Fibroblast of gingiva (primary cell): ENCODE measurements around the gene USP5.
"Not testable (repeated sequence)": the region's sequence is repeated elsewhere in the genome, so short reads cannot be mapped to it uniquely, and the experiment has no call there.

Source experiments
- DNase-seq: peaks from one replicate; pipeline ENCODE4 v3.0.0-alpha.2; 2011; ENCODE audit warnings: low read depth

Gene USP5

DNA sequence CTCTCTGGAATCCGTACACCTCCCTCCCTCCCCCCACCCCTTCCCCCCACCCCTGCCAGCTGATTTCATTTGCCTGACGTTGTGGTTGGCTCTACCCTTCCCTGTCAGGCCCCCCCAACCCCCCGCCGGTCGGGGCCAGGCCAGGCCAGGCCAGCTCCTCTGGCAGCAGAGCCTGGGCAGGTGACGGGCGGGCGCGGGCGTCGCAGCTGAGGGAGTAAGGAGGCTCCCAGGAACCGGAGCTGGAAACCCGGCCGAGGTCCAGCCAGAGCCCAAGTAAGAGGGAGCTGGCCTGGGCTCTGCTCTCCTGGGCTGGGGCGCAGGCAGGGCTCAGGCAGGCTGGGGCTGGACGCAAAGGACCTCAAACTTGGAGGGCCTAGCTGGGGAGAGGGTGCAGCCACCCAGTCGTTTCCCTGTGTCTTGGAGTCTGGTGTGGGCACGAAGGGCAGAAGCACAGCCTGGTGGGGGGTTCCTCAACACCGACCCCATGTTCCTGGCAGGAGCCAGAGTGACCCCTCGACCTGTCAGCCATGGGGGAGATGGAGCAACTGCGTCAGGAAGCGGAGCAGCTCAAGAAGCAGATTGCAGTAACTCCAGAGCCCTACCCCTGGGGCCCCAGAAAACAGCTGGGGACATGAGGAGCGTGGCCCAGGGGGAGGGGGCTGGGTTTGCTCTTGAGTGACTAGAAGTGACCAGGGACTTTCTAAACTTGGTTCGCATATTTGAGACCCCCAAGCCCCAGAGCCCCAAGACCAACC, 11.0 kb upstream of the USP5 start, which contains the start of gene GNB3:
Gene GNB3, plus strand, starts transcription at position 165 of the 755 bp plus-strand sequence. Its CDS starts 363 bp downstream, at position 528.
- no peak for DNase-seq

DNA sequence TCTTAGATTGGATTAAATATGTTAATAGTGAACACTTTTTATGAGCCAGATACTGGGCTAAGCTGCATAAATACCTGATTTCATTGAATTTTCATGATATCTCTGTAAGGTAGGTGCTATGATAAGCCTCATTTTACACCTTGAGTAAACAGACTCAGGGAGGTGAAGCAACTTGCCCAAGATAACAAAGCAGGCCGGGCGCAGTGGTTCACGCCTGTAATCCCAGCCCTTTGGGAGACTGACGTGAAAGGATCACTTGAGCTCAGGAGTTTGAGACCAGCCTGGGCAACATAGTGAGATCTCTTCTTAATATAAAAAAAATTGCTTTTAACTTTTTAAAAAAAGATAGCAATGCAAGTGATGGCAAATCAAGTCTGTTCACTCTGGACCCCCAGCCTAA, 9.9 kb upstream of the USP5 start:
- DNase-seq, result no peak

DNA sequence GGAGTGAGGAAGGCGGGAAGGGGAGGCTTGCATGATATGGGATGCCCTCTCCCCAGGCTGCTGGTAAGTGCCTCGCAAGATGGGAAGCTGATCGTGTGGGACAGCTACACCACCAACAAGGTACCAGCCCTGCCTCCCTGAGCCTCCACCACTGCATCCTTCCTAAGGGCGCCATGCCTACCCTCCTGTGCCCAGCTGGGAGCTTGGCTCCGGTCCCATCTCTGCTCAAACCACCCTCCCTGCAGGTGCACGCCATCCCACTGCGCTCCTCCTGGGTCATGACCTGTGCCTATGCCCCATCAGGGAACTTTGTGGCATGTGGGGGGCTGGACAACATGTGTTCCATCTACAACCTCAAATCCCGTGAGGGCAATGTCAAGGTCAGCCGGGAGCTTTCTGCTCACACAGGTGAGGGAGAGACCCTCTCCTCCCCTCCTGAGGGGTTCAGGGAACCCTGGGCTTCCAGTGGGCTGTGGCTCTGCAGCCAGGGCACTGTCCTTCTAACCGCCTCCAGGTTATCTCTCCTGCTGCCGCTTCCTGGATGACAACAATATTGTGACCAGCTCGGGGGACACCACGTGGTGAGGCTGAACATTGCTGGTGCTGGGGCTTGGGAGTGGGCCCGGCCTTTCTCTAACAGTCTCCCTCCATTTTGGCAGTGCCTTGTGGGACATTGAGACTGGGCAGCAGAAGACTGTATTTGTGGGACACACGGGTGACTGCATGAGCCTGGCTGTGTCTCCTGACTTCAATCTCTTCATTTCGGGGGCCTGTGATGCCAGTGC, 8.6 kb upstream of the USP5 start:
- DNase-seq, result no peak

DNA sequence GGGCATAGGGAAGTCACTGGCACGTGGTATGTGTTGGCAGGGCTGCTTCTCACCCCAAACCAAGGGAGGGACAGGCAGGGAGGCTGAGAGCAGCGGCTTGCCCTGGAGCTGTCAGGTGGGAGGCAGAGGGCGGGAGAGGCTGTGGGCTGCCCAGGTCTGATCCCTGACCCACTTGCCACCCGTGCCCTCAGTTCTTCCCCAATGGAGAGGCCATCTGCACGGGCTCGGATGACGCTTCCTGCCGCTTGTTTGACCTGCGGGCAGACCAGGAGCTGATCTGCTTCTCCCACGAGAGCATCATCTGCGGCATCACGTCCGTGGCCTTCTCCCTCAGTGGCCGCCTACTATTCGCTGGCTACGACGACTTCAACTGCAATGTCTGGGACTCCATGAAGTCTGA, 6.6 kb upstream of the USP5 start:
- no peak for DNase-seq

DNA sequence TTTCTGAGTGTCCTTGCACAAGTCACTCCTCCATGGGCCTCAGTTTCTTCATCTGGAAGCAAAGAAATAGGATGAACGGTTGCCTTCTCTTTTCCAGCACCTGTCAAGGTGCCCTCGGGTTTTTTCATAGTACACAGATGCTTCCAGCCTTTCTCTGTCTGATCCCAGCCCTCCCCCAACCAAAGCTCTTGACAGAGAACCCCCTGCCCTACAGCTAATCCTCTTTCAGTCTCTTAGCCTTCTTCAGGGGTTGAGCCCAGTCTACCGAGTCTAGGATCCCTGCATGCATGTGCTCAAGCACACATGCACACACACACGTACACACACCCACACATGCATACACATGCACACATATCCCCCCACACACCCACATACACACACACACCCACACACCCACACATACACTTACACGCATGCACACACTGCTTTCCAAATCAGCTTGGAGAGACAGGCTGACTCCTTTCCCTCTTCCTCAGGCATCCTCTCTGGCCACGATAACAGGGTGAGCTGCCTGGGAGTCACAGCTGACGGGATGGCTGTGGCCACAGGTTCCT, 5.6 kb upstream of the USP5 start:
- DNase-seq, result no peak

DNA sequence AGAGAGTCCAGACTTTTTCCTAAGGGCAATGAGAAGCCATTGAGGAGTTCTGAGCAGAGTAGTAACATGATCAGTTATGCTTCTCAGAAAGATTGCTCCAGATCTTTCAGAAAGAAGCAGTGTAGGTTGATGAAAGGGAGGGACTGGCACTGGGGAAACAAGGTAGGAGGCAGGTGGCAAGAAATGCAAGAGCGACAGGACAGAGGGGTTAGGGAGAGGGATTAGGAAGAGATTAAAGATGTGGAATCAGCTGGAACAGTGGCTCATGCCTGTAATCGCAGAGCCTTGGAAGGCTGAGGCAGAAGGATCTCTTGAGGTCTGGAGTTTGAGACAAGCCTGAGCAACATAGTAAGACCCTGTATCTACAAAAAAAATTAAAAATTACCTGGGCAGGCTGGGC, 4.3 kb upstream of the USP5 start:
- DNase-seq, result no peak

DNA sequence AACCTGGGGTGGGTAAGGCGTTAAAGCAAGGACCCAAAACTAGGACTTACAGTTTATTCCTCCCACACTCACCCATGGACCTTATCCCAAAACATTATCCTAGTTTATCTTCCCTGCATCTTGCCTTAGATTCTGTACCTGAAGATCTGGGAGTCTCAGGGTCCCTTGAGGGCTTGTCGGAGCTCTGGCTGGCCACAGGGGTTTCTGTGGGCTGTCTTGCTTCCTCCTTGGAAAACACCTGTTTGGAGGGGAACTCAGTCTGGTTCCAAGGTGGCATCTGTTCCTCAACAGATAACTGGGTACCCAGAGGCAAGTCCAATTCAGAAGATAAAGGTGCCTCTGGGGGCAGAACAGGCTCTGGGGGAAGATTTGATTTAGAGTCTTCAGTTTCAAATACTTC, 2.5 kb upstream of the USP5 start:
- DNase-seq, result no peak

DNA sequence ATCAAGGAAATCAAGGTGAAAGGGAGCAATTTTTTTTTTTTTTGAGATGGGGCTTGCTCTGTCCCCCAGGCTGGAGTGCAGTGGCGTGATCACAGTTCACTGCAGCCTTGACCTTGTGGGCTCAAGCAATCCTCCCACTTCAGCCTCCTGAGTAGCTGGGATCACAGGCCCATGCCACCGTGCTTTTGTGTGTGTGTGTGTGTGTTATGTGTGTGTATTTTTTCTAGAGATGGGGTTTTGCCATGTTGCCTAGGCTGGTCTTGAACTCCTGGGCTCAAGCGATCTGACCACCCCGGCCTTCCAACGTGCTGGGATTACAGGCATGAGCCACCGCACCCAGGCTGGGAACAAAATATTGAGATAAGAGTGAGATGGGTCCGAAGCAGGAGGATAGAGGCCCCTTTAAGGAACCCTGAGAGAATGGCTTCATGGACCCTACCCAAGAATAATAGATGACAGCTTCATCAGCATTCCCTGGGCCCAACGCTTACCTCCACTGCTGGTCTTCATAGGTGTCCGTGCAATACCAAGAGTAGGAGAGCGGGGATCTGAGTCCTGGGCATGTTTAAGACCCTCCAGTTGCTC, 1.9 kb upstream of the USP5 start:
- DNase-seq, result no peak

DNA sequence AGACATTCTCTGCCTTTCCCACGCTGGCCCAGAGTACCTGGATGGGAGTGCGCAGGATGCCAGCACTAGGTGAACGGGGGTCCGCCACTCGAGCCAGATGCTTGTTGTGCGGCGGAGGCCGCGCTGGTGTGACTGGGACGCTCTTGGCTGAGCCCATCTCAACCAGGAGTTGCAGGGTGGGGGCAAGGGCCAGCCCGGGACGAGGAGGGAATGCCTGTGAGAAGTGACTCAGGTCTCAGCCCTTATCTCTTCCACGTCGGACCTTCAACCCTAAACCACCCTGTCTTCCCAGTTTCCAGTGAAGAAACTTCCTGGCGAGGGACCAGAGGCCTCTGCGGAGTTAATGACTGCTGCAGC, 1.2 kb upstream of the USP5 start:
- DNase-seq, result no peak

DNA sequence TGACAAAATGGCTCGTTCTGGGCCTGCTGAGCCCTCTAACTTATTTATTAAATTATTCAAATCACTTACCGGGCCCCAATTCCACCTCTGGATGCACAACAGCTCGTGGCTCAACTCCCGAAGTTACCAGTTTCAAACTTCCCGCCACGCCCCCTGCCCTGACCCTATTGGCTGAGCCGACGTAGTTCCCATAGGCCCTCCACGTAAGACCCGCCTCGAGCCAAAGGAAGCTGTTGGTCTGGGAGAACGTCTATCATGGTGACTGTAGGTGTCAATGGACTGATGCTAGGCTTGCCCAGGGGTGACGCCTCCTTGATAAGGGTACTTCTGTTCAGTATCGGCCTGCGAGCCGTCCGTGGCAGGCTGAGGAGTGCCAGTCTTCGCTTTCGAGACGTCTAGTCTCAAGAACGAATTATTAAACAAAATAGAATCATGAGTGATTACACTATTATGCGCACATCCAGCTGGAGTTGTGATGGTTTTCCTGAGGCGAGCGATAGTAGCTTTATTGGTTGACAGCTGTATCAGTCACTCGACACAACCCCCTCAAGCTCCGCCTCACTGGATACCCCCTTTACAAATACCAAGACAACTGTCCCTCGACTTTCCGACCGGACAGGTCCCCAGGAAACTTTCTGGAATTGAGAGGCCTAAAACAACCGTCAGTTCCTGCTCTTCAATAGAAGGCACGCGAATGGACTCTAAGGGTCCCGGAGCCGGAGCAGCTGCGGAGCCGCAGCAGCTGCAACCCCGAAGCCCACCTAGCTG, 613 bp upstream of the USP5 start, which contains the start of gene CDCA3:
Gene CDCA3, minus strand, starts transcription at position 134 of the 768 bp plus-strand sequence. CDS start 334 bp downstream, outside the sequence.
- peak; percentile 97 for DNase-seq

DNA sequence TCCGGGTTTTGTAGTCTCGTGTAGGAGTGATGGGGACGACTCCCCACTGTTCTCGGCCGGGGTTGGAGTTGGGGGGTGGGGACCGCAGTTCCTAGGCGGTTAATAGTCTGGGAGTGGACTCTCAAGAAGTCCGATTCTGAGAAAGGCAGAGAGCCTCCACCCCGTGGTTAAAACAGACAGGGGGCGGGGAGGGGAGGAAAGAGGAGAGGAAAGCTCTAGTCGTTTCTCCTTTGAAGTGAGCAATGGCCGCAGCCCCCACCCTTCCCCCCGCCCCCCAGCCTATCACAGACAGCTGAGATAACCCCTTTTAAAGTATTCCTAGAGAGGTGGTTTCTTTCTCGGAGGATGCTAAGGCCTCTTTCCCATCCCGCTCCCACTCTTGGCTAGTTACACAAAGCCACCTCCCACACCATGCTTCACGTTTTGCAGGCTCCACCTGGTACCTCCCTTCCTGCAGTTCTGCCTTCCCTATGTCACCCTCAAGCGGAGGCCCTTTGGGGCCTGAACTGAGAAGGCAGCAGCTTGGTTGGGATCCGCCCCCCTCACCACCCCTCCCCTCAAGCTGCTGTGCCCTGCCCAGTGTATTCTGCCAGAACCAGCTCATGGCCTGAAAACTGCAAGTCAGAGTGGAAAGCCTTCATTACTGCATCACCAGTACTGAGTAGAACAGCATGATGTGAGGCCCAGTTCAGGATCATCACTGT, 853 bp downstream of the USP5 start:
- DNase-seq, result peak; percentile 86

DNA sequence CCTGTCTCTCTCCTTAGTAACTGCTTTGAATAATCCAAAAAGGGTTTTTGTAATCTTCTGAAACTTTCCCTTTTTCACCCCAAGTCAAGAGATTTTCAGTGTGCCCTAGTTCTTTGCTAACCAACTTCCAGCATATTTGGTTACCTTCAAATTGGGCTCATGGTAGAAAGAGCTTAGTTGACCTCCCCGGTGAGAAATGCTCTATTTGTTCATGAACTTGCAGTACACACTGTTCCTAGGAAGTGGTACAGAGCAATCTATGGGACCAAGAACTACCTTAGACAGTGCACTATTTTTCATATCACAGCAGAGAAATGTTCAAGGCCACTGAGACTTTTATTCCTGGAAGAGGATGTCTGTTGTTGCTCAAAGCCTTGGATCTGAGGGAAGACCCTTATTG, 1.7 kb downstream of the USP5 start:
- no peak for DNase-seq

DNA sequence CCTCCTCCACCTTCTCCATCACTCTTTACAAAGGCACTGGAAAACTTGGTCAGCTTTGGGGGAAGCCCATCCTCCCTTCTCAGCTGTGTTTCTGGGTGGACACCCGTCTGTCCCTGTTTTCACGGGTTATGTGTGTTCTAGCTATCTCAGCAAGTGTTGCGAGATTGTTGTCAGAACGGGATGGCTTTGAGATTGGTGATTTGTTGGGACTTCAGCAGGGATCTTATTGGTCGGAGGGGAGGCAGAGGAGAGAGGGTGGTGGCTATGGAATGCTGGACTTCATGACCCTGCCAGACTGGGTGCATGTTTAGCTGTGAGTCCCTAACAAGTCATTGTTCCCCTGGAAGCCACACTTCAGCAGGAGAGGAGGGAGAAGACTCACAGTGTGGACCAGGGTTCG, 2.1 kb downstream of the USP5 start:
- DNase-seq, result no peak

DNA sequence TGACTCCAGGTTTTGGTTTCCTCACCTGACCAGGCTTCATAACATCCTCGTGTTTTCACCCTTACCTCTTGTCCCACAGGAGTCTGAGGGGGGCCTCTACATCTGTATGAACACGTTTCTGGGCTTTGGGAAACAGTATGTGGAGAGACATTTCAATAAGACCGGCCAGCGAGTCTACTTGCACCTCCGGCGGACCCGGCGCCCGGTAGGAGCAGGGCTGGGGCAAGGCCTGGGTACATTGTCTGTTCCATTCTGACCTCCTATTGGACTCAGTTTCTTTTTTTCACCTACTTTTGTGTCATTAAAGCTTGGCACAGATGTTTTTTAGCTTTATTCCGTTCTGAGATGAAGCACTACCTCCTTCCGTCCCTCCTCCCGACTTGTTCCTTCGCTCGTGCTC, 3.4 kb downstream of the USP5 start:
- no peak for DNase-seq

DNA sequence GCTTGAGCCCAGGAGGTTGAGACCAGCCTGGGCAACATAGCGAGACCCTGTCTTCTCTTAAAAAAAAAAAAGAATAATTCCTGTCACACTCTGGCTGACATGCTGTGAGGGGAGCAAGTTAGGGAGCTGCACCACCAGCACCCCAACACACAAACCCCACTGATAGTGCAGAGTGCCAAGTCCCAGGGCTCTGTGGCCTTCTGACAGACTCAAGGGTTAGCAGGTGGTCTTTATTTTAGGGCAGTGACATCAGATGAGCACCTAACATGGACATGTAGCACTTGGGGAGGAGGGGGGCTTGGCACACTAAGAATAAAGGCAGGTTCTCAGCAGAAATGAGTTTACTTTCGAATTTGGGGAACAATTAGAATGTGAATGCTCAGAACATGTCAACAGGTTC, 6.8 kb downstream of the USP5 start:
- DNase-seq, result no peak

DNA sequence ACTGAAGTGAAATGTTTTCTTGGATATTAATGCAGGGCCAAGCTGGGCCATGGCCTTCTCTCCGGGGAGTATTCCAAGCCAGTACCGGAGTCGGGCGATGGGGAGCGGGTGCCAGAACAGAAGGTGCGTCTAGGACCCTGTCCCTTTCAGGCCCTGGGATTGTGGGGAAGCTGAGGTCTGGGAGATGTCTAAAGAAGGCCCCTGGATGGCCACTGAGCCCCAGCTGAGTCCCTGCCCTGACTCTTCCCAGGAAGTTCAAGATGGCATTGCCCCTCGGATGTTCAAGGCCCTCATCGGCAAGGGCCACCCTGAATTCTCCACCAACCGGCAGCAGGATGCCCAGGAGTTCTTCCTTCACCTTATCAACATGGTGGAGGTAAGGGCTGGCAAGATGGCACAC, 8.2 kb downstream of the USP5 start:
- DNase-seq, result no peak

DNA sequence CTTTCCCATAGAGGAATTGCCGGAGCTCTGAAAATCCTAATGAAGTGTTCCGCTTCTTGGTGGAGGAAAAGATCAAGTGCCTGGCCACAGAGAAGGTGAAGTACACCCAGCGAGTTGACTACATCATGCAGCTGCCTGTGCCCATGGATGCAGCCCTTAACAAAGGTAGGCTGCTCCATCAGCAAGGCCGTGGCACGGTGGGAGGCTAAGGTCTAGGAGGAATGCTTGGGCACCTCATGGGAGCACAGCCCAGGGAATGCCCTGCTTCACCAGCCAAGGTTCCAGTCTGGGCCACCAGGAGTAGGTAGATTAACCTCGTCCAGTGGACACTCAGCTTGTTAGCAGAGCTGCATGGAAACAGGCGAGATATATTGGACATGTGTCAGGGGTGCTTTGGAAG, 9.0 kb downstream of the USP5 start:
- DNase-seq, result no peak

DNA sequence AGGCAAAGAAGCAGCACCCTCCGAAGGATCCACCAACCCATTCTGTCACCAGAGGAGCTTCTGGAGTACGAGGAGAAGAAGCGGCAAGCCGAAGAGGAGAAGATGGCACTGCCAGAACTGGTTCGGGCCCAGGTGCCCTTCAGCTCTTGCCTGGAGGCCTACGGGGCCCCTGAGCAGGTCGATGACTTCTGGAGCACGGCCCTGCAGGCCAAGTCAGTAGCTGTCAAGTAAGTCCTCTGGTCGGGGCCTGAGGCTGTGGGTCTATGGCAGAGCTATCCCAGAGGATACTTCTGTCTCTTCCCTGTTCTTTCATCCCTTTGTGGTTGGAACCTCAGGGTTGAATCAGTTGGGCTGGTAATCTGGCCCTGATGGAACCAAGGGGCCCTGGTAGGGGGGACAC, 9.4 kb downstream of the USP5 start:
- DNase-seq, result no peak

DNA sequence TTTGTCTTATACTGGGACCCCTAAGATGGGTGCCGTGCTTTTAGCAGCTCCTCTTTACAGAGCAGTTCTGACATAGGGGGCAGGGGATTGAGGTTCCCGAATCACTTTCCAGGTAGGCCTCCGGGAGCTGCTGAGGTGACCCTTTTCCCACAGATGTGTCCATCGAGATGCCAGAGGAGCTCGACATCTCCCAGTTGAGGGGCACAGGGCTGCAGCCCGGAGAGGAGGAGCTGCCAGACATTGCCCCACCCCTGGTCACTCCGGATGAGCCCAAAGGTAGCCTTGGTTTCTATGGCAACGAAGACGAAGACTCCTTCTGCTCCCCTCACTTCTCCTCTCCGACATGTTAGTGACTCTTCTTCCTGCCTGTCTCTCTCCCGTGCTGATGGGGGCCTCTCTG, 11.1 kb downstream of the USP5 start:
- DNase-seq, result no peak

DNA sequence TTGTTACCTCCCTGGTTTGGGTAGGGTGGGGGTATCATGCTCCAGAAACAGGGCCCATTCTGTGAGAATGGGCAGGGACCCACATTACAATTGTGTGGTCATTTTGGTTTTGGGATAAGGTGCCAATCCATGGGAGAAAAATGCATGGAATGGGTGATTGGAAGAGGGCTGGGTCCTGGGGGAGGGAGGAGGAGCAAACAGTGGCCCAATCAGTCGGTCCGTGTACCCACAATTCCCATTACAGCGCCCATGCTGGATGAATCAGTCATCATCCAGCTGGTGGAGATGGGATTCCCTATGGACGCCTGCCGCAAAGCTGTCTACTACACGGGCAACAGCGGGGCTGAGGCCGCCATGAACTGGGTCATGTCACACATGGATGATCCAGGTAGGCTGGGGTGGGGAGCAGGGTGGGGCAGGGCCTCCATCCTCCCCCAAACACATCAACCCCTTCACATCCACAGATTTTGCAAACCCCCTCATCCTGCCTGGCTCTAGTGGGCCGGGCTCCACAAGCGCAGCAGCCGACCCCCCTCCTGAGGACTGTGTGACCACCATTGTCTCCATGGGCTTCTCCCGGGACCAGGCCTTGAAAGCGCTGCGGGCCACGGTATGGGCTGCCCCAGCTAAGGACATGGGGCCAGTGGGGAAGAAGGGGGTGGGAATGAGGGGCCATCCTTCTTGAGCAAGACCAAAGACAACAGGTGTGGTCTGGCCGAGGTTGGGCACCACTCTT, 11.8 kb downstream of the USP5 start:
- no peak for DNase-seq

DNA sequence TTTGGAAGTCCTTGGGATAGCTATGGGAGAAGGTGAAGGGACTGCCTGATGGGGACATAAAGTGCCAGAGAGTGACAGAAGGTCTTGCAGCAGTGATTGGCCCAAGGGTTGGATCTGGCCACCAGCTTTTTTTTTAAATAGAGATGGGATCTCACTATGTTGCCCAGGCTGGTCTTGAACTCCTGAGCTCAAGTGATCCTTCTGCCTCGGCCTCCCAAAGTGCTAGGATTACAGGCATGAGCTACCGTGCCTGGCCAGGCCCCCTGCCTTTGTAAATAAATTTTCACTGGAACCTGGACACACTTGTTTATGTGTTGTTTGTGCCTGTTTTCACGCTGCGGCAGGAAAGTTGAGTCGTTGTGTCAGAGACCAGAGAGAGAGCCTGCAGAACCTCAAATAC, 13.4 kb downstream of the USP5 start:
- not testable (repeated sequence) for DNase-seq
